HCT116 (cell line): Measurements from ENCODE around the gene FBXO42. TPM values are rescaled to one million over a fixed set of nuclear protein-coding genes. Genes with fewer than 3 reads are reported as not detected.

ENCODE experiments used
- ATAC-seq: fragments of 200-7000 bp; cut with Tn5 transposase; 2 replicates; pipeline ENCODE4 v1.9.1; 2020; ENCODE audit warnings: mild to moderate bottlenecking, moderate library complexity
- BruUV-seq: library from RNA; stranded (reverse); fragments of 400-500 nt; replicated peaks from 2 replicates; lab custom pipeline; 2021; lab: Mats Ljungman, UMichigan
- CTCF ChIA-PET: fragments of 300-600 bp; sonication (Branson Sonifier 250); formaldehyde crosslinking; loops from one replicate; lab custom pipeline; 2021; ENCODE audit warnings: antibody characterized with exemption; lab: Charles Lee
- POLR2A ChIA-PET: fragments of 300-600, 350-600 bp; sonication (Branson Sonifier 250); formaldehyde crosslinking; loops from one replicate; lab custom pipeline; 2021; ENCODE audit warnings: antibody characterized with exemption; lab: Charles Lee
- RAD21 ChIA-PET, 2 experiments: fragments of 300-600 bp; sonication (Branson Sonifier 250); formaldehyde crosslinking; loops; one replicate each; lab custom pipeline; 2023; ENCODE audit warnings: low total read pairs in 2 of 2; ENCODE audit not compliant: uncharacterized antibody in 2 of 2, unreplicated experiment in 2 of 2, low non-redundant PET in 1 of 2; lab: Charles Lee
- DNase-seq: peaks from one replicate; pipeline ENCODE4 v3.0.0-alpha.2; 2010; ENCODE audit warnings: low read depth, low spot score
- H2AFZ ChIP-seq: fragments of 200-600 bp; shearing (Covaris generic), sonication (generic); 2 replicates; pipeline ENCODE4 v1.6.1; 2017; ENCODE audit warnings: low read depth, mixed run types, mixed read lengths, antibody characterized with exemption, low read length; ENCODE audit not compliant: poor library complexity, severe bottlenecking
- H3K27ac ChIP-seq: 2 replicates; pipeline ENCODE4 v1.5.1; 2012; ENCODE audit warnings: low read depth, low read length
- H3K27me3 ChIP-seq: fragments of 200-600 bp; sonication (generic); 2 replicates; pipeline ENCODE4 v1.6.1; 2016; ENCODE audit warnings: mixed run types, low read length, mixed read lengths; ENCODE audit not compliant: insufficient read depth
- H3K36me3 ChIP-seq, 2 experiments: fragments of 200-500 bp in 1 of 2; fragments of 200-600 bp in 1 of 2; sonication (Bioruptor generic) in 1 of 2; sonication (generic) in 1 of 2; 2 replicates each; pipeline versions ENCODE4 v1.5.1 to v1.6.1; 2014 to 2016; ENCODE audit warnings: low read length in 2 of 2, inconsistent platforms in 1 of 2, mixed read lengths in 1 of 2, mixed run types in 1 of 2; ENCODE audit not compliant: insufficient read depth in 2 of 2, control insufficient read depth in 1 of 2
- H3K4me1 ChIP-seq, 2 experiments: fragments of 200-600 bp in 1 of 2; sonication (generic) in 1 of 2; 2 replicates each; pipeline versions ENCODE4 v1.5.1 to v1.6.1; 2012 to 2017; ENCODE audit warnings: low read length in 2 of 2, inconsistent platforms in 1 of 2, mild to moderate bottlenecking in 1 of 2, mixed read lengths in 1 of 2, mixed run types in 1 of 2, moderate library complexity in 1 of 2; ENCODE audit not compliant: insufficient read depth in 2 of 2, control insufficient read depth in 1 of 2
- H3K4me2 ChIP-seq: fragments of 200-600 bp; sonication (generic); 2 replicates; pipeline ENCODE4 v1.6.1; 2017; ENCODE audit warnings: mixed run types, low read length, mixed read lengths
- H3K4me3 ChIP-seq, 2 experiments: fragments of 200-600 bp in 1 of 2; sonication (generic) in 1 of 2; replicated peaks in 1 of 2; 2 replicates each; pipeline ENCODE4 v1.5.1; 2011 to 2016; ENCODE audit warnings: low read length in 2 of 2, control low read depth in 1 of 2, low read depth in 1 of 2, mild to moderate bottlenecking in 1 of 2, mixed read lengths in 1 of 2, mixed run types in 1 of 2
- H3K79me2 ChIP-seq: fragments of 200-600 bp; sonication (generic); 2 replicates; pipeline ENCODE4 v1.6.1; 2017; ENCODE audit warnings: mild to moderate bottlenecking, mixed run types, low read length, moderate library complexity, mixed read lengths; ENCODE audit not compliant: insufficient read depth
- H3K9ac ChIP-seq: fragments of 200-600 bp; sonication (generic); 2 replicates; pipeline ENCODE4 v1.6.1; 2016; ENCODE audit warnings: low read length, mixed read lengths
- H3K9me2 ChIP-seq: fragments of 200-600 bp; sonication (generic), shearing (Covaris generic); 2 replicates; pipeline ENCODE4 v1.6.1; 2017; ENCODE audit warnings: mixed run types, mild to moderate bottlenecking, moderate library complexity; ENCODE audit not compliant: insufficient read depth
- H3K9me3 ChIP-seq, 2 experiments: fragments of 200-500 bp in 1 of 2; fragments of 200-600 bp in 1 of 2; sonication (Bioruptor generic) in 1 of 2; sonication (generic) in 1 of 2; 2 replicates each; pipeline ENCODE4 v1.6.1; 2014 to 2017; ENCODE audit warnings: low read length in 2 of 2, mixed read lengths in 2 of 2, inconsistent platforms in 1 of 2, low read depth in 1 of 2, mild to moderate bottlenecking in 1 of 2, mixed run types in 1 of 2, moderate library complexity in 1 of 2; ENCODE audit not compliant: control insufficient read depth in 1 of 2, insufficient read depth in 1 of 2
- H4K20me1 ChIP-seq: fragments of 200-600 bp; sonication (generic), shearing (Covaris generic); 2 replicates; pipeline ENCODE4 v1.6.1; 2017; ENCODE audit warnings: mixed run types, mild to moderate bottlenecking, moderate library complexity; ENCODE audit not compliant: insufficient read depth
- CBX3 ChIP-seq: IDR thresholded peaks from 2 replicates; pipeline ENCODE4 v1.6.1; 2012; ENCODE audit warnings: low read depth
- CEBPB ChIP-seq: IDR thresholded peaks from 2 replicates; pipeline ENCODE4 v1.6.1; 2012; ENCODE audit warnings: low read depth
- EGR1 ChIP-seq: IDR thresholded peaks from 2 replicates; pipeline ENCODE4 v1.6.1; 2012; ENCODE audit warnings: low read depth
- EZH2 ChIP-seq: fragments of 200-600 bp; sonication (generic); IDR thresholded peaks from 2 replicates; pipeline ENCODE4 v1.6.1; 2017; ENCODE audit warnings: antibody characterized with exemption, mixed run types
- EZH2phosphoT487 ChIP-seq: fragments of 200-600 bp; IDR thresholded peaks from 2 replicates; pipeline ENCODE4 v1.6.1; 2018; ENCODE audit warnings: antibody characterized with exemption, borderline replicate concordance
- FOSL1 ChIP-seq: IDR thresholded peaks from 2 replicates; pipeline ENCODE4 v1.6.1; 2012; ENCODE audit warnings: low read depth
- JUND ChIP-seq: IDR thresholded peaks from 2 replicates; pipeline ENCODE4 v1.6.1; 2012
- POLR2AphosphoS5 ChIP-seq: IDR thresholded peaks from 2 replicates; pipeline ENCODE4 v1.6.1; 2011; ENCODE audit warnings: mild to moderate bottlenecking, low read depth, low read length, moderate library complexity
- SP1 ChIP-seq: IDR thresholded peaks from 2 replicates; pipeline ENCODE4 v1.6.1; 2012; ENCODE audit warnings: low read depth
- SRF ChIP-seq: IDR thresholded peaks from 2 replicates; pipeline ENCODE4 v1.6.1; 2012; ENCODE audit warnings: low read depth
- TCF7L2 ChIP-seq: IDR thresholded peaks from 2 replicates; pipeline ENCODE4 v1.7.0; 2011; ENCODE audit warnings: borderline replicate concordance, inconsistent platforms; ENCODE audit not compliant: insufficient read depth, insufficient read length; ENCODE audit errors: extremely low read depth
- intact Hi-C: fragments of 100-400 bp; cut with micrococcal nuclease; formaldehyde crosslinking; loops from 2 replicates; pipeline ENCODE4 v1.10.0; 2022
- total RNA-seq: library from RNA; stranded (reverse); gene quantifications from one replicate; pipeline ENCODE4 v1.2.1, GENCODE V29; 2021; ENCODE audit not compliant: unreplicated experiment
- TF ChIP-seq, protein P1 (sequence below), 3 experiments: fragments of 200-600 bp in 1 of 3; sonication (generic) in 1 of 3; IDR thresholded peaks in 2 of 3; conservative IDR thresholded peaks in 1 of 3; 2 replicates each; pipeline ENCODE4 v1.5.1; 2012 to 2017; ENCODE audit warnings: low read depth in 2 of 3, low read length in 2 of 3, antibody characterized with exemption in 1 of 3, borderline replicate concordance in 1 of 3, control low read depth in 1 of 3, mild to moderate bottlenecking in 1 of 3, mixed read lengths in 1 of 3, mixed run types in 1 of 3, moderate library complexity in 1 of 3; ENCODE audit not compliant: insufficient read depth in 1 of 3
- TF ChIP-seq, protein P2 (sequence below): IDR thresholded peaks from 2 replicates; pipeline ENCODE4 v1.6.1; 2012; ENCODE audit warnings: low read depth

Gene FBXO42
- total RNA-seq, 1 experiment from 2014 or later: 20.6 TPM

DNA sequence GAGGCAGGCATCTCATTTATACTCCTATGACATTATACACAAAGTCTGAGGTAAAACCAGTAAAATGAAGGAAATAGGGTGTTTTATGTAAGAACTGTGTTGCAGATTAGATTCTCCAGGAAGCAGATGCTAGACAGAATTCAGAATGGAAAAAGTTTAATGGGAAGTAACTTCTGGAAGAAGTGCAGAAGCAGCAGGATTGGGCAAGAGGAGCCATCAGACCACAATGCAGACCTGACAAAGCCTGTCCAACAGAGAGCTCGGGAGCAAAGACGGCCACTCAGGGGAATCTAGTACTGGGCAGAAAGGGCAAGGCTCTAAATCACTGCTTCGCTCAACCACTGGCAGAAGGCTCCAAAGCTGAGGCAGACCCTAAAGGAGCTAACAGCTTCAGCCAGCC lies 33.7 kb downstream of the FBXO42 start:
- H3K36me3 ChIP-seq: peaks cover 3% of the 10 kb centered on the region in 2 experiments; a peak in 3 of 4 replicates
- H4K20me1 ChIP-seq: no peaks in the 10 kb centered on the region
- DNase-seq (no peak), ATAC-seq (no peak)
- CTCF ChIA-PET: no interaction called here
- H3K4me1 ChIP-seq: no peaks in the 10 kb centered on the region
- no peaks in the 10 kb centered on the region for H3K9me3 ChIP-seq
- BruUV-seq: no TSS peak
- no peak overlapping the region for H2AFZ ChIP-seq
- no peaks in the 10 kb centered on the region for H3K9me2 ChIP-seq
- TF ChIP-seq, protein P1, sequence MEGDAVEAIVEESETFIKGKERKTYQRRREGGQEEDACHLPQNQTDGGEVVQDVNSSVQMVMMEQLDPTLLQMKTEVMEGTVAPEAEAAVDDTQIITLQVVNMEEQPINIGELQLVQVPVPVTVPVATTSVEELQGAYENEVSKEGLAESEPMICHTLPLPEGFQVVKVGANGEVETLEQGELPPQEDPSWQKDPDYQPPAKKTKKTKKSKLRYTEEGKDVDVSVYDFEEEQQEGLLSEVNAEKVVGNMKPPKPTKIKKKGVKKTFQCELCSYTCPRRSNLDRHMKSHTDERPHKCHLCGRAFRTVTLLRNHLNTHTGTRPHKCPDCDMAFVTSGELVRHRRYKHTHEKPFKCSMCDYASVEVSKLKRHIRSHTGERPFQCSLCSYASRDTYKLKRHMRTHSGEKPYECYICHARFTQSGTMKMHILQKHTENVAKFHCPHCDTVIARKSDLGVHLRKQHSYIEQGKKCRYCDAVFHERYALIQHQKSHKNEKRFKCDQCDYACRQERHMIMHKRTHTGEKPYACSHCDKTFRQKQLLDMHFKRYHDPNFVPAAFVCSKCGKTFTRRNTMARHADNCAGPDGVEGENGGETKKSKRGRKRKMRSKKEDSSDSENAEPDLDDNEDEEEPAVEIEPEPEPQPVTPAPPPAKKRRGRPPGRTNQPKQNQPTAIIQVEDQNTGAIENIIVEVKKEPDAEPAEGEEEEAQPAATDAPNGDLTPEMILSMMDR (IDR thresholded peaks at IDR 0.05 in 2 of 3, conservative IDR thresholded peaks at IDR 0.05 in 1 of 3; ENCODE audit: borderline replicate concordance in 1 of 3, insufficient read depth in 1 of 3, low read depth in 2 of 3, low read length in 2 of 3): no peak
- TF ChIP-seq CEBPB (no peak), FOSL1 (no peak)
- H3K4me2 ChIP-seq: no peak overlapping the region
- intact Hi-C loops: no loop called here
- POLR2A ChIA-PET: no interaction called here
- RAD21 ChIA-PET: no interaction called here
- no peak overlapping the region for H3K9ac ChIP-seq
- H3K27ac ChIP-seq: no peak overlapping the region
- H3K27me3 ChIP-seq: no peaks in the 10 kb centered on the region
- no peak overlapping the region for H3K4me3 ChIP-seq
- peaks cover 48% of the 10 kb centered on the region for H3K79me2 ChIP-seq

DNA sequence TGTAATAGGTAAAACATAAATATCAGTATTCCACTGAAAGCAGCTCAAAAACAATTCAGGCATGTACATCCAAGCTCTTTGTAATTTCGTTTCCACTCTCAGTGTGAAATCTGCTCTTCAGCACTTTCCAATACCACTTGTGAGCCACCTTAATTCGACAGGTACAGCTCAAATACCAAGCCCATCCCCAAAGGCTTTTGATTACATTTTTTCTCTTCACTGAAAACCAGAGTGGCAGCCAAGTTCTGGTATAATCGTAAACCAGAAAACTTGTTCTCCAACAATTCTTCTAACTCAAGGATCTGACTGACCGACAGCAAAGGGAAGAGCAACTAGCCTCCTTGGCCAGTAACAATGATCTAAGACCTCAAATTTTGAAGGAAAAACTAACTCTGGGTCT lies 36.8 kb downstream of the FBXO42 start:
- no peaks in the 10 kb centered on the region for H3K9me2 ChIP-seq
- H3K36me3 ChIP-seq: peaks cover 12 to 17% of the 10 kb centered on the region in 2 experiments; a peak in 3 of 4 replicates
- H4K20me1 ChIP-seq: no peaks in the 10 kb centered on the region
- ChIA-PET RAD21 (no interaction called here), CTCF (no interaction called here), POLR2A (no interaction called here)
- intact Hi-C loops: no loop called here
- DNase-seq (no peak), ATAC-seq (no peak)
- no peak overlapping the region for H3K4me3 ChIP-seq
- H3K4me1 ChIP-seq: no peaks in the 10 kb centered on the region
- H3K27ac ChIP-seq: no peak overlapping the region
- H3K9ac ChIP-seq: no peak overlapping the region
- no peak overlapping the region for H3K4me2 ChIP-seq
- BruUV-seq: no TSS peak
- H3K9me3 ChIP-seq: no peaks in the 10 kb centered on the region
- no peak overlapping the region for H2AFZ ChIP-seq
- no peaks in the 10 kb centered on the region for H3K27me3 ChIP-seq
- H3K79me2 ChIP-seq: peaks cover 27% of the 10 kb centered on the region
- TF ChIP-seq, protein P2, sequence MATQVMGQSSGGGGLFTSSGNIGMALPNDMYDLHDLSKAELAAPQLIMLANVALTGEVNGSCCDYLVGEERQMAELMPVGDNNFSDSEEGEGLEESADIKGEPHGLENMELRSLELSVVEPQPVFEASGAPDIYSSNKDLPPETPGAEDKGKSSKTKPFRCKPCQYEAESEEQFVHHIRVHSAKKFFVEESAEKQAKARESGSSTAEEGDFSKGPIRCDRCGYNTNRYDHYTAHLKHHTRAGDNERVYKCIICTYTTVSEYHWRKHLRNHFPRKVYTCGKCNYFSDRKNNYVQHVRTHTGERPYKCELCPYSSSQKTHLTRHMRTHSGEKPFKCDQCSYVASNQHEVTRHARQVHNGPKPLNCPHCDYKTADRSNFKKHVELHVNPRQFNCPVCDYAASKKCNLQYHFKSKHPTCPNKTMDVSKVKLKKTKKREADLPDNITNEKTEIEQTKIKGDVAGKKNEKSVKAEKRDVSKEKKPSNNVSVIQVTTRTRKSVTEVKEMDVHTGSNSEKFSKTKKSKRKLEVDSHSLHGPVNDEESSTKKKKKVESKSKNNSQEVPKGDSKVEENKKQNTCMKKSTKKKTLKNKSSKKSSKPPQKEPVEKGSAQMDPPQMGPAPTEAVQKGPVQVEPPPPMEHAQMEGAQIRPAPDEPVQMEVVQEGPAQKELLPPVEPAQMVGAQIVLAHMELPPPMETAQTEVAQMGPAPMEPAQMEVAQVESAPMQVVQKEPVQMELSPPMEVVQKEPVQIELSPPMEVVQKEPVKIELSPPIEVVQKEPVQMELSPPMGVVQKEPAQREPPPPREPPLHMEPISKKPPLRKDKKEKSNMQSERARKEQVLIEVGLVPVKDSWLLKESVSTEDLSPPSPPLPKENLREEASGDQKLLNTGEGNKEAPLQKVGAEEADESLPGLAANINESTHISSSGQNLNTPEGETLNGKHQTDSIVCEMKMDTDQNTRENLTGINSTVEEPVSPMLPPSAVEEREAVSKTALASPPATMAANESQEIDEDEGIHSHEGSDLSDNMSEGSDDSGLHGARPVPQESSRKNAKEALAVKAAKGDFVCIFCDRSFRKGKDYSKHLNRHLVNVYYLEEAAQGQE: no peak
- TF ChIP-seq EZH2: no peak
- TF ChIP-seq EGR1: no peak
- TF ChIP-seq POLR2AphosphoS5: no peak
- no peak for TF ChIP-seq FOSL1
- TF ChIP-seq EZH2phosphoT487: no peak
- no peak for TF ChIP-seq TCF7L2
- TF ChIP-seq CBX3: no peak
- TF ChIP-seq SP1: no peak
- no peak for TF ChIP-seq SRF
- TF ChIP-seq, protein P1 (IDR thresholded peaks at IDR 0.05 in 2 of 3, conservative IDR thresholded peaks at IDR 0.05 in 1 of 3; ENCODE audit: borderline replicate concordance in 1 of 3, insufficient read depth in 1 of 3, low read depth in 2 of 3, low read length in 2 of 3): no peak
- TF ChIP-seq JUND: no peak
